Right atrium auricular region (tissue), 2 donors: ENCODE data around the gene KPNA2. TPM values are rescaled to one million over a fixed set of nuclear protein-coding genes. Genes with fewer than 3 reads are reported as not detected.

Experiments
- DNase-seq: peaks from one replicate; pipeline ENCODE4 v3.0.0-alpha.2; 2019; ENCODE audit warnings: low spot score
- H3K27ac ChIP-seq, 2 donors: fragments of 200-600 bp; sonication (generic); 1 replicate in 1 of 2; 2 replicates in 1 of 2; pipeline ENCODE4 v1.5.1; 2016 to 2019
- H3K27me3 ChIP-seq, 2 donors: fragments of 200-600 bp; sonication (generic); one replicate each; pipeline versions ENCODE4 v1.5.1 to v1.6.0; 2017 to 2019
- H3K36me3 ChIP-seq: fragments of 200-600 bp; sonication (generic); one replicate; pipeline ENCODE4 v1.5.1; 2016
- H3K4me1 ChIP-seq, 2 donors: fragments of 200-600 bp; sonication (generic); one replicate each; pipeline versions ENCODE4 v1.5.1 to v1.6.0; 2017 to 2019
- H3K4me3 ChIP-seq, 2 donors: fragments of 200-600 bp; sonication (generic); 1 replicate in 1 of 2; 2 replicates in 1 of 2; pipeline ENCODE4 v1.5.1; 2017 to 2019; ENCODE audit warnings: mild to moderate bottlenecking in 1 of 2, moderate library complexity in 1 of 2
- H3K9me3 ChIP-seq, 2 donors: fragments of 200-600 bp; sonication (generic); one replicate each; pipeline ENCODE4 v1.5.1; 2019
- total RNA-seq, 2 donors: library from RNA; depleted of rRNA; stranded (reverse); fragments of >200 nt; gene quantifications; one replicate each; pipeline ENCODE4 v1.1.0, GENCODE V29; 2016
- TF ChIP-seq, protein P1 (sequence below), 2 donors: fragments of 200-600 bp; sonication (generic); IDR thresholded peaks; one replicate each; pipeline ENCODE4 v1.5.1; 2019; ENCODE audit warnings: antibody characterized with exemption in 2 of 2

Gene KPNA2
- 10 to 100 TPM; 17.9 to 19.2 TPM for total RNA-seq

DNA sequence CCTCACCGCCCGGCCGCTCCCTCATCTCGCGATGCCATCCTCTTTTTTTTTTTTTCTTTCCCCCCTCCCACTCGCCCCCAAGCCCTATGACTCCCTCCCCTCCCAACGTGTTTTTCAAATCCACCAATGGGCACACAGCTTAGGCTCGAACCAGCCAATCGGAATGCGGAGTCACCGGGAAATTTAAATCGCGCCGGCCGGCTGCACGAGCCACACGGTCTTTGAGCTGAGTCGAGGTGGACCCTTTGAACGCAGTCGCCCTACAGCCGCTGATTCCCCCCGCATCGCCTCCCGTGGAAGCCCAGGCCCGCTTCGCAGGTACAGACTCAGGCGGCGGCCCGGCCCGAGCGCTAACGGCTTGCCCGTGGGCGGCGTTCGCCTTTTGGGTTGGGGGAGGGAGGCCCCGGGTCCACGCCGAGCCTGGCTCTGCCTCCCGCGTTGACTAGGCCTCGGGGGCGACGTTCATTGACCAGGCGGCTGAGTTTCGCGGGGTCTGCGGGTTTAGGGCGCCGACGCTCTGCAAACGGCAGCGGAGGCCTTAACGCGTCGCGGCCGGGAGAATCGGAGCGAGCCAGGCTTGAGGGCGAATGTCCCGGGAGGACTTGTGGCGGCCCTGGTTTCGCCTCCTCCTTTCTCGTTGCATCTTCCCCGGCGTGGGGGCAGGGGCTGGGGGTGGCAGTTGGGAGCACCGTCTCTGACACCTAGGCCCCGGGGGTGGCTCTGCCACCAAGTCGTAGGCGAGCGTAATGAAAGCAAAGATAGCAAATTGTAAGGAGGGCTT, at the start of gene KPNA2:
Gene KPNA2 (plus strand): TSS at position 213 of the 781 bp plus-strand sequence. CDS start 1,398 bp downstream, outside the sequence.
- no peaks in the 10 kb centered on the region for H3K27me3 ChIP-seq
- DNase-seq: peak; percentile 96
- H3K9me3 ChIP-seq: no peaks in the 10 kb centered on the region
- peak within 1 kb of the TSS; percentile 82 to 85 for H3K27ac ChIP-seq
- H3K36me3 ChIP-seq: peaks cover 35% of the 10 kb centered on the region
- TF ChIP-seq, protein P1, sequence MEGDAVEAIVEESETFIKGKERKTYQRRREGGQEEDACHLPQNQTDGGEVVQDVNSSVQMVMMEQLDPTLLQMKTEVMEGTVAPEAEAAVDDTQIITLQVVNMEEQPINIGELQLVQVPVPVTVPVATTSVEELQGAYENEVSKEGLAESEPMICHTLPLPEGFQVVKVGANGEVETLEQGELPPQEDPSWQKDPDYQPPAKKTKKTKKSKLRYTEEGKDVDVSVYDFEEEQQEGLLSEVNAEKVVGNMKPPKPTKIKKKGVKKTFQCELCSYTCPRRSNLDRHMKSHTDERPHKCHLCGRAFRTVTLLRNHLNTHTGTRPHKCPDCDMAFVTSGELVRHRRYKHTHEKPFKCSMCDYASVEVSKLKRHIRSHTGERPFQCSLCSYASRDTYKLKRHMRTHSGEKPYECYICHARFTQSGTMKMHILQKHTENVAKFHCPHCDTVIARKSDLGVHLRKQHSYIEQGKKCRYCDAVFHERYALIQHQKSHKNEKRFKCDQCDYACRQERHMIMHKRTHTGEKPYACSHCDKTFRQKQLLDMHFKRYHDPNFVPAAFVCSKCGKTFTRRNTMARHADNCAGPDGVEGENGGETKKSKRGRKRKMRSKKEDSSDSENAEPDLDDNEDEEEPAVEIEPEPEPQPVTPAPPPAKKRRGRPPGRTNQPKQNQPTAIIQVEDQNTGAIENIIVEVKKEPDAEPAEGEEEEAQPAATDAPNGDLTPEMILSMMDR (IDR thresholded peaks at IDR 0.05): peak in 1 of 2 donors; percentile 5
- peak within 1 kb of the TSS; percentile 67 to 79 for H3K4me3 ChIP-seq
- peaks cover 0 to 19% of the 10 kb centered on the region in 2 donors for H3K4me1 ChIP-seq

DNA sequence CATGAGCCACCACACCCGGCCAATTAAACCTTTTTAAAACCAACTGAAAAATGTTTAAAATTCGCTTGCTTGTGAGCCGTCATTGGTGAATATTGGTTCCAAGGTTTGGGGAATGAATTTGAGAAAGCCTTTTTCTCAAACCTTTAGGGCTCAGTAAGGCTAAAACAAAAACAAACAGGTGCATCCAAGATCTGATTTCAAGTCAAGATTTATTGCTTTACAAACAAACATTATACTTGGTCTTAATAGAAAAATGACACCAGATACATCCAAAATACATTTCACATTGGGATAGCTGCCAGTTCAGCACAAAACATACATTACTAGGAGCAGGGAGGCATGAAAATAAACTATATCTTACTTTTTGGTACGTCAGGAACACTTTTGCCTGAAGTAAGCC, 44.6 kb upstream of the KPNA2 start:
- no peak overlapping the region for H3K4me3 ChIP-seq
- DNase-seq: no peak
- no peaks in the 10 kb centered on the region for H3K9me3 ChIP-seq
- TF ChIP-seq, protein P1 (IDR thresholded peaks at IDR 0.05): no peak
- no peaks in the 10 kb centered on the region for H3K27me3 ChIP-seq
- no peak overlapping the region for H3K27ac ChIP-seq
- peaks cover 0 to 23% of the 10 kb centered on the region in 2 donors for H3K4me1 ChIP-seq
- H3K36me3 ChIP-seq: no peaks in the 10 kb centered on the region

DNA sequence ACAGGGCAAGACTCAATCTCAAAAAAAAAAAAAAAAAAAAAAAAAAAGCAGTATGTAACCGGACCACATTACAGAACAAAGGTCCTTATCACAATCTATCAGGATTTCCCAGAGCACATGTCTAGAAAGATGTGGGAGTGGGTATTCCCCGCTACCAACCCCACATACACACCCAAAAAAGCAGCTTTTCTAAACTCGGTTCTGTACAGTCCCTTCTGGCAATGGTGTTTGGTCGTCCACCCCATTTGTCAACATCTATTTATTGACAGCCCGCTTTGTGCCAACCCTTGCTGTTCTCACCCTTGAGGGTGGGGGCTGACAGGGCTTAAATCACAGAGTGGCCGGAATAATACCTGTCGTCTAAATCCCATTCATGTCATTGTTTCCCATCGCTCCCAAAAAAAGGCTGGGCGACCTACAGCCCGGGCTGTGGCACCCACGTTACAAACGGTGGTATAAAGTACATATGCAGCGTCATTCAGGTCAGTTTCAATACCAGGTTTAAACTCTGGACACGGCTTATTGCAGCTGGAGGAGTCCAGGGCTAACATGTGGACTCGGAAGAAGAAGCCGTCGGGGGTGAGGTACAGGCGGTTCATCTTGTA, 42.9 kb upstream of the KPNA2 start:
- no peaks in the 10 kb centered on the region for H3K27me3 ChIP-seq
- TF ChIP-seq, protein P1 (IDR thresholded peaks at IDR 0.05): no peak
- H3K4me1 ChIP-seq: peaks cover 0 to 32% of the 10 kb centered on the region in 2 donors
- peak overlapping the region; percentile 93 to 97 for H3K27ac ChIP-seq
- no peaks in the 10 kb centered on the region for H3K36me3 ChIP-seq
- no peak for DNase-seq
- H3K9me3 ChIP-seq: no peaks in the 10 kb centered on the region
- peak overlapping the region; percentile 50 to 68 for H3K4me3 ChIP-seq

DNA sequence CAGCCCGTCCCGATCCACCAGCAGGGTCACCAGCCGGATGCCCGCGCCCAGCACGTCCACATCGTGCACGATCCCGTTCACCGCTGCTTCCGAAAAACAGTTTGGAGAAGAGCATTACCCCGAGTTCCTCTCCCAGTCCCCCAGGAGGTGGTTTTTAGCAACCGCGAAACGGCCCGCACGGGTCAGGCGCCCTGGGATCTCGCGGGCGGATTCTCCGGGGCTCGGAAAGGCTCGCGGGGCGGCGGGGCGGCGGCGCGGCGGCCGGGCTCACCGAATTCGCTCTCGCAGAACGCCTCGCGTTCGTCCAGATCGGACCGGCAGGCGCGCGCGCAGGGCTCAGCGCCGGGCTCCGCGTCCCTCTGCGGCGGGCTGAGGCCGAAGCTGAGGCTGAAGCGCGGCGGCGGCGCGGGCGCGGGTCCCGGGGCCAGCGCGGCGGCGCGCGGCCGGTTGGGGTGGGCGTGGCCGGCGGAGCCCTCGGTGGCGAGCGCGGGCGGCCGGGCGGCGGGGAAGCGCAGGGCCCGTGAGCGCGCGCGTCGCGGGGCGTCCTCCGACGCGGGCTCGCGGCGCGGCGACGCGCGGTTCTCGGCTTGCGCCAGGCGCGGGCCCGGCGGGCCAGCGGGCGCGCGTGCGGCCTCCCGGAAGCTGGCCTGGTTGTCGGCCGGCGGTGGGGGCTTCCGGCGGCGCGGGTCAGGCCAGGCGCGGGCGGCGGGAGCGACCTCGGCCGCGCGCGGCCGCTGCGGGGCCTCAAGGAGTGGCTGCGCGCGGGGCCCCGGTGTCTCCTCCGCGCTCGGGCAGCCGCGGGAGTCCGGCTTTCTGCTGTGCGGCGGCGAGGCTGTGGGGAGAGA, 42.2 kb upstream of the KPNA2 start:
- Histone ChIP-seq H3K27ac (peak overlapping the region; percentile 93 to 97), H3K4me3 (peak overlapping the region; percentile 75 to 79), H3K9me3 (no peaks in the 10 kb centered on the region), H3K4me1 (peaks cover 0 to 32% of the 10 kb centered on the region in 2 donors), H3K27me3 (no peaks in the 10 kb centered on the region), H3K36me3 (no peaks in the 10 kb centered on the region)
- TF ChIP-seq, protein P1 (IDR thresholded peaks at IDR 0.05): peak in 1 of 2 donors; percentile 24
- DNase-seq: peak; percentile 70

DNA sequence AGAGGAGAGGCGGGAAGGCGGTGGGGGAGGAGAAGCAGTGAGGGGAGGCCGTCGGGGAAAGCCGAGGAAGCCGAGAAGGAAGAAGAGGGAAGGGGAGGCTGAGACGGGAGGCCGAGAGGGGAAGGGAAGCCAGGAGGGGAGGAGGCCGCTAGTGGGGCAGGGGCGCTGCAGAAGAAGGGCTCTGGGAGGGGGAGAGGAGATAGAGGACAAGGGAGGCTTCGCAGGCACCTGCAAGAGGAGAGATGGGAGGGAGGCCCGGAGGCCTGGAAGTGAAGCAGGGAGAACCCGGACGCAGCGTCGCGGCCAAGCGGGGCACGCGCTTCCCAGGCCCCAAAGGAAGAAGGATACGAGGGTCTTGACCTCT, 41.6 kb upstream of the KPNA2 start:
- TF ChIP-seq, protein P1 (IDR thresholded peaks at IDR 0.05): no peak
- Histone ChIP-seq H3K27ac (peak overlapping the region; percentile 93 to 97), H3K9me3 (no peaks in the 10 kb centered on the region), H3K36me3 (no peaks in the 10 kb centered on the region), H3K4me3 (peak overlapping the region; percentile 75 to 79), H3K4me1 (peaks cover 0 to 32% of the 10 kb centered on the region in 2 donors), H3K27me3 (no peaks in the 10 kb centered on the region)
- DNase-seq: no peak
